Medulla oblongata (tissue), 1 donor: ENCODE results near the gene FA2H.

Experiments used
- DNase-seq: peaks from one replicate; pipeline ENCODE4 v3.0.0-alpha.2; 2015; ENCODE audit errors: extremely low spot score

Gene FA2H

GRCh38 chr16:74744566-74744965 is 30.1 kb downstream of the FA2H start:
- no peak for DNase-seq

- peak; percentile 23 for DNase-seq
Measured at GRCh38 chr16:74743668-74744299, 30.8 kb downstream of the FA2H start.

DNA sequence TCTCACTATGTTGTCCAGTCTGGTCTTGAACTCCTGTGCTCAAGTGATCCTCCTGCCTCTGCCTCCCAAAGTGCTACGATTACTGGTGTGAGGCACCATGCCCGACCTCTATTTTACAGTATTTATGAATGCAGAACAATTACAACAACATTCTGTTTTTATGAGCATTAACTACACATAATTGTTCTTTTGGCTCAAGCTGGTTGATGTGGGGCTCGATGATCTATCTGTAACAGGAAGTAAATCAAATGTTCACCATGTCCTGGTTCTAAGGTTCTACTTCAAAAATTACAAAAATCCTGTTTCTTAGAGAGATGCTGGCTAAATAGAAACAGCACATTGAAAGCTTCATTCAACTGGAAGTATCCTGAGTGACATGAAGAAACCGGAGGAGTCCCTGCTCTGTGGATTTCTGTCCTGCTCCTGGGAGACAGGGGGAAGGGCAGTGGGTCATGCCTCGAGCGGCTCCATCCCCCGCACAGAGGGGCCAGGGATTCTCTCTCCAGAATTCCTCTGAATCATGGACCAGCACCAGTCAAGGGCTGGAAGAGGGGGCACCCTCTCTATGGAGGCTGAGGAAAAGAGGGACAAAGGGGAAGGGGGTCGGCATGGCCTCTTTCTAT is 31.5 kb downstream of the FA2H start:
- peak; percentile 8 for DNase-seq

GRCh38 chr16:74742051-74742481 is 32.6 kb downstream of the FA2H start:
- DNase-seq = no peak

DNA sequence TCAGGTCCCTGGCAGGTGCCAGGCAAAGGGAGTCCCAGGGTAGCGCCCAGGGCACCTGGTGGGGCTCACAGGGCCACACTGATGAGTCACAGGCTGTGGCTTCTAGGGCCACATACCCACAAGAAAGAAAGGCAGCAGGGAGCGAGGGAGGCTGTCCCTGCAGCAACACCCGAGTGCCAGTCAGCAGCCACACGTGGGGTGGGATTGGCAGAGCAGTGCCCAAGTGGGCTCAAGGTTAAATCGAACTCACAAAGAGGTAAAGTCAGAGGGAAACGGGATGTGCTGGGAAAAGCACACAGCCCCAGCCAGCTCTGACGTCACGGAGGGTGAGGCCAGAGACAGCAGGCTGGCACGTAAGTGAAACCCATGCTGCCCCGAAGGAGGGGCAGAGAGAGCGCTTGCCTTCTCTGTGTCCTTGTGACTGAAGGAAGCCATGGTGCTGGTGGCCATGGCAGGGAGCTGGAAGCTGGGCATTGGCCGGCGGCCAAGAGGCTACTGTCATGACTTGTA is 33.8 kb downstream of the FA2H start:
- DNase-seq = peak; percentile 94

DNA sequence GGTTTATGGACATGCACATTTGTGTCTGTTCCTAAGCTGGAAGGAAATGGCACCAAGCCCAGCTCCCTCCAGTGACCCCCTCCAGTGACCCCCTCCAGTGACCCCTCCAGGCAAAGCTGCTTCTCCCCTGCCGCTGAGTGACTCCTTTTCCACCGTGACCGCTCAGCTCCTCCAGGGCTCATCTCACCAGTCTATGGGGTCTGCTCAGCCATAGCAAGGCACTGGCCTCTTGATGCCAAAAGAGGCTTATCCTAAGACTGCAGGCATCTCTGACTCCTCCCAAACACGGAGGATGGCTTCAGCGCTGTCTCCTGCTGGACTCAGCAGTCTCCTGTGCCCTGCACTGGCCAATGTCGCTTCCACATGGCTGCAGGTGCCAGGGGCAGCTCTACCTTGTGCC is 35.3 kb downstream of the FA2H start:
- no peak for DNase-seq

DNA sequence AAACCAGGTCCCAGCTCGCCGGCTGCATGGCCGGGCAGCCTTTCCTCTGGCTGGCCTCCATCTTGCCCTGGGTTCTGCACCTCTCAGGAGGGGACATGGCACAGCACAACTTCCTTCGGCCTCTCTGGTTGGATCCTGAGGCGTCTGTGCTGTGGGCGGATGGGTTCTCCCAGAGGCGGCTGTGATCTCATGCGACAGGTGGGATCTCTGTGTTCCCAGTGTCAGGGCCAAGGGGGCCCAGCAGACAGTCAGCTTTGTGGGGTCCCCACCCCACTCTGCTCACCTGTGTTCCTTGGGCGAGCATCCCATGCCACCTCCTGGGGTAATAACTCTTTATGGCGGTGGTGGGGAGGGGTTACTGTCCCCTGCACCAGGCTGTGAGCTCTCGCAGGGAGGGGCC is 35.8 kb downstream of the FA2H start:
- no peak for DNase-seq

GRCh38 chr16:74738113-74738541 is 36.5 kb downstream of the FA2H start:
- DNase-seq = no peak

GRCh38 chr16:74737521-74737920 is 37.1 kb downstream of the FA2H start:
- no peak for DNase-seq

DNA sequence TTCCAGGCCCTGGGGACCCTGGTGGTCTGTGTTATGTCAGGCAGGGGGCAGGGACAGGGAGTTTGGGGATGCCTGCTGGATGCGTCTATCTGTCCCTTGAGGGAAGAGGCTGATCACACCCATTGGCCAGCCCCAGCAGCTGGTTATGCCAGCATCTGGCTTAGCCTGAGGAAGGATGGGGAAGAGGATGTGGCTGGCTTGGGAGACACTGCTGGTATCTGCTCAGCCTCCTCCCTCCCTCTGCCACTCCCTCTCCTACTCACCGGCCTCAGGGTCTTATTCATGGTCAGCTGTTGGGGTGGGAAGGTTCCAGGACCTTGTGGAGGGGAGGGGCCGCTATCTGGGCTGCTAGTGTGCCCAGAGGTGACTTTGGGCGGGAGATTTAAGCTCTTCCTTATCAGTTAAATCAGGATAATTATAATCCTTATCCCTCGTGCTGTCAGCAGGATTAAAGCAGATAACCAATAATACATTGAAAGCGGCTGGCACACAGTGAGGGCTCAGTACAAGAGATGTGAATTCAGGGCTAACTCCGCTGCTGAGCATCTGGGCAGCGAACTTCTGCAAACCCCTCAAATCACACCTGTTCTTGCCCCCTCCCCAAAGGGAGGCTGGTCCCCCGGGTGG is 38.0 kb downstream of the FA2H start:
- DNase-seq = no peak

DNA sequence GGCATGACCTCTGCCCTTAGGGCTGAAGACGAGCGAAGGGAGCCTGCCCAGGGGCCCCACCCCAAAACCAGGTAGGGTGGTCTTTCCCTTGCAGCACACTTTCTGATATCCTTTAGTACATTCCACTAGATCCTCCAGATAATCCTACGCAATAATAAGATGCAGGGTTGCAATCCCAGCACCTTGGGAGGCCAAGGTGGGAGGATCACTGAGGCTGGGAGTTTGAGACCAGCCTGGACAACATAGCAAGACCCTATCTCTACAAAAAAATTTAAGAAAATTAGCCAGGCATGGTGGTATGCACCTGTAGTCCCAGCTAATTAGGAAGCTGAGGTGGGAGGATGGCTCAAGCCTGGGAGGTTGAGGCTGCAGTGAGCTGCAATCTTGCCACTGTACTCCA is 39.1 kb downstream of the FA2H start:
- DNase-seq = no peak

DNA sequence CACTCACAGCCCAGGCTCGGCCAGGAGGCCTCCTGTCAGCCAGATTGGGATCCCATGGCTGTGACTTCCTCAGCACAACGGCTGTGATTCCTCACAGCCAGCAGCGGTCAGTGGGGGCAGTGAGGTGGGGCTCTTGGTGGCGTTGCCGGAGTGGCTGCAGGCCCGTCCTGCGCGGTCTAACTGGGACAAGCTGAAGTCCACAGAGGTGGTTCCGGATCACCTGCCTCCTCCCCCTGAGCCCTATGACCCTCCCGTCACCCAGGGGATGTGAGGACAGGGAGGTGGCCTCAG is 39.5 kb downstream of the FA2H start:
- DNase-seq = no peak

DNA sequence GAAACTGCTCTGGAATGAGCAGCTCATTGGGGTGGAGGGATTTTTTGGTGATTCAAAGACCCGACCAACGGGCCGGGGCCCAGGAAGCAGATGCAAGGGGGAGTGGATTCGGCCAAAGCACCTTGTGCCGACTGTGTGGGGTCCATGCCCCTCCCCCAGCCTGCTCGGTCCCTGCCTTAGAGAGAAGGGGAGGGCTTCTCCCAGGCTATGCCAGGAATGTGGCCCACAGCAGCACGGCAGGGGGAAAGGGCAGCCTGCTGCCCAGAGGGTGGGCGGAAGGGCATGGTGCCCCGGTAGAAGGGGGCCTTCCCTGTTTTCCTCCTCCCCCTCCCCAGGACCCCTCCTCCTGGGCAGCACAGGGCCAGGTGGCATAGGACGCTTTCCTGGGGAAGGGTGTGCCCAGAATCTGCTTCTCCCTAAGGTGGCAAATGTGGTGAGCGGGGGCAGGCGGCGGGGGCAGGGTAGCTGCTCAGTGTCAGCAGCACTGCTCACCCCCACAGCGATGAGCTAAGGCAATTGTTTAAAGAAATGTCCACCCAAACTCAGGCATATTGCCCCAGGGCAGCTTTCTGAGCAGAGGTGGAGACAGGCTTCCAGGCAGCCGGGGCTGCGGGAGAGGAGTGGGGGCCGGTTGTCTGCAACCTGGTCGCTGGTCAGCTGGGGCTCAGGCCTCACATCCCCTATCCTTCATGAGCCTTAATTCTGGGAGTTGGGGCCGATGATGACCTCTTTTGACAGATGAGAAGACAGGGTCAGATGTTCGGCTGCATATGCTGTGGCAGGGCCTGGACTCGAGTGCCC is 40.1 kb downstream of the FA2H start:
- DNase-seq = no peak

DNA sequence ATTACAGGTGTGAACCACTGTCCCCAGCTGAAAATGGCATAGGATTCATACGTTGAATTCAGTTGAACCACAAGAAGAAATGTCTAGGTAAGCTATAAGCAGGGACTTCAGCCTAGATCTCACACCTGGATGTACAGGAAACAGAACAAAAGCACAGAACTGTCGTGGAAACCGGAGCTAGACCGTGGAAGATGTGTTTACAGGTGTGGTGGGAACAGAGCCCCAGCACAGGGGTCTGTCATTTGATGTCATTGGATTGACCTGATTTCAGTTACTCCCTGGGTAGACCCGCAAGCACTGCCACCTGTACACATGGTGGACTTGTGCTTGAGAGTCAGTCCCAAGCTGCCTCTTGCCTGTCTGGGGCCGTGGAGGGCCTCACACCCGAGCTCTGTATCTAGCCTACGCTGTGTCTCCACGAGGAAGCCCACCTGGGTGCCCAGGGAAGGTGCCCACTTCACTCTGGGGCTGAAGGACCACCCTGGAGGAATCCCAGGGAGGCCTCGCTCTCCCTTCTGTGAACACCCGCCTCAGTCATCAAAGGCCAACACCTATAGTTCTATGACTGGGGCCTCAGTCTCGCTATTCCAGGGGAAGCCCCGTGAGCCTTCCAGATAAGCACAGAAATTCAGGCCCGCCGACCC is 41.8 kb downstream of the FA2H start:
- DNase-seq = no peak

GRCh38 chr16:74731853-74732477 is 42.7 kb downstream of the FA2H start:
- no peak for DNase-seq

GRCh38 chr16:74729783-74730683 is 44.6 kb downstream of the FA2H start:
- DNase-seq = no peak

GRCh38 chr16:74727903-74728302 is 46.7 kb downstream of the FA2H start:
- no peak for DNase-seq

- DNase-seq = no peak
Measured at GRCh38 chr16:74726716-74727115, 47.9 kb downstream of the FA2H start.

GRCh38 chr16:74725651-74726455 is 48.8 kb downstream of the FA2H start:
- no peak for DNase-seq
